ENCODE data around the gene DDX4. TPM values are rescaled to one million over a fixed set of nuclear protein-coding genes. Genes with fewer than 3 reads are reported as not detected.

Gene DDX4
- total RNA-seq, 4 donors from 2014 or later: 0.27 to 0.33 TPM; not detected in 2

DNA sequence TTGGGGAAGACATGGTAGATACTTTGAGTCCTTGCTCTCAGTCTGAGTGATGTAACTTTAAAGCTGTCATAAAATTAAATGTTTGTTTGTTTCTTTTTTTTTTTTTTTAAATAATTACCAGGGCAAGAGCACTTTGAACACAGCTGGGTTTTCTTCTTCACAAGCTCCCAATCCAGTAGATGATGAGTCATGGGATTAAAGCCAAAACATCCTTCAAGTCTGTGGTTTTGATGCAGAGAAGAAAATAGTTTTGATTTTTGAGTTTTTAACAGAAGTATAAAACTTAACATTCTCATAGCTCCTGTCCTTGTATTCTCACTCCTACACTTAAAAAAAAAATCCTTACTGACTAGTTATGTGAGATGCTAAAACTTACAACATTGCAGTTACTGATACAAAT, 78.5 kb downstream of the DDX4 start:
- Histone ChIP-seq H3K4me3 (replicated peaks in 1 of 3) (no peak overlapping the region), H3K36me3 (no peaks in the 10 kb centered on the region), H3K27me3 (no peaks in the 10 kb centered on the region), H3K27ac (no peak overlapping the region), H3K4me1 (no peaks in the 10 kb centered on the region), H3K9me3 (no peaks in the 10 kb centered on the region)
- TF ChIP-seq POLR2A (IDR thresholded peaks at IDR 0.05): no peak
- TF ChIP-seq, protein P1, sequence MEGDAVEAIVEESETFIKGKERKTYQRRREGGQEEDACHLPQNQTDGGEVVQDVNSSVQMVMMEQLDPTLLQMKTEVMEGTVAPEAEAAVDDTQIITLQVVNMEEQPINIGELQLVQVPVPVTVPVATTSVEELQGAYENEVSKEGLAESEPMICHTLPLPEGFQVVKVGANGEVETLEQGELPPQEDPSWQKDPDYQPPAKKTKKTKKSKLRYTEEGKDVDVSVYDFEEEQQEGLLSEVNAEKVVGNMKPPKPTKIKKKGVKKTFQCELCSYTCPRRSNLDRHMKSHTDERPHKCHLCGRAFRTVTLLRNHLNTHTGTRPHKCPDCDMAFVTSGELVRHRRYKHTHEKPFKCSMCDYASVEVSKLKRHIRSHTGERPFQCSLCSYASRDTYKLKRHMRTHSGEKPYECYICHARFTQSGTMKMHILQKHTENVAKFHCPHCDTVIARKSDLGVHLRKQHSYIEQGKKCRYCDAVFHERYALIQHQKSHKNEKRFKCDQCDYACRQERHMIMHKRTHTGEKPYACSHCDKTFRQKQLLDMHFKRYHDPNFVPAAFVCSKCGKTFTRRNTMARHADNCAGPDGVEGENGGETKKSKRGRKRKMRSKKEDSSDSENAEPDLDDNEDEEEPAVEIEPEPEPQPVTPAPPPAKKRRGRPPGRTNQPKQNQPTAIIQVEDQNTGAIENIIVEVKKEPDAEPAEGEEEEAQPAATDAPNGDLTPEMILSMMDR (IDR thresholded peaks at IDR 0.05): no peak
- DNase-seq: no peak
- intact Hi-C loops (cut with DNase I): no loop called here

DNA sequence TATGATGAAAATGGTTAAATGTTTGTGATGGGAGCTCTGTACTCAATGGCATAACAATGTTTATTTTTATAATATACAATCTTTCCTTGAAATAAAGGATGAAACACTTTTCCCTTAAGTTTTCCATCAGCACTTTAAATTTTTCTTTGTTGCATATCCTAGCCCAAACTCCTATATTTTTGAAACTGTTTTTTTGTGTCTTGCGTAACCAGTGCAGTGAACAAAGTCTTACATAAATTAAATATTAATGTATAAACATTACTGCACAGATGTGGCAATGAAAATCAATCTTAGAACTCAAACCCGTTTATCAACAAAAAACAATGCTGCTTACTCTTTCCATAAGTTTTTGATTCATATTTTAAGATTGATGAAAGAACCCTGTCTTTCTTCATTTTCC, 79.2 kb downstream of the DDX4 start:
- Histone ChIP-seq H3K4me3 (replicated peaks in 1 of 3) (no peak overlapping the region), H3K4me1 (peaks cover 5 to 6% of the 10 kb centered on the region in 2 donors), H3K27me3 (no peaks in the 10 kb centered on the region), H3K9me3 (no peaks in the 10 kb centered on the region), H3K27ac (no peak overlapping the region), H3K36me3 (no peaks in the 10 kb centered on the region)
- intact Hi-C loops (cut with DNase I): no loop called here
- TF ChIP-seq, protein P1 (IDR thresholded peaks at IDR 0.05): no peak
- no peak for TF ChIP-seq POLR2A (IDR thresholded peaks at IDR 0.05)
- DNase-seq: no peak
- WGBS, 2 donors: 91 to 93% methylated on average over 2 of the region's 2 CpGs

GRCh38 chr5:55820488-55820887, 82.6 kb downstream of the DDX4 start:
- TF ChIP-seq, protein P1 (IDR thresholded peaks at IDR 0.05): no peak
- TF ChIP-seq POLR2A (IDR thresholded peaks at IDR 0.05): no peak
- Histone ChIP-seq H3K36me3 (no peaks in the 10 kb centered on the region), H3K9me3 (no peaks in the 10 kb centered on the region), H3K4me1 (peaks cover 7 to 9% of the 10 kb centered on the region in 2 donors), H3K27me3 (no peaks in the 10 kb centered on the region), H3K27ac (no peak overlapping the region), H3K4me3 (replicated peaks in 1 of 3) (no peak overlapping the region)
- intact Hi-C loops (cut with DNase I): no loop called here
- 83 to 86% methylated on average over 6 of the region's 6 CpGs for WGBS, 2 donors
- no peak for DNase-seq

- intact Hi-C loops (cut with DNase I): no loop called here
- no peaks in the 10 kb centered on the region for H3K36me3 ChIP-seq
- DNase-seq: peak; percentile 18 to 22
- peak overlapping the region in 2 of 3 donors; percentile 18 to 38 for H3K4me3 ChIP-seq (replicated peaks in 1 of 3)
- 12 to 20% methylated on average over 21 to 30 of the region's 45 CpGs for WGBS, 2 donors
- no peak overlapping the region for H3K27ac ChIP-seq
- H3K9me3 ChIP-seq: no peaks in the 10 kb centered on the region
- no peak for TF ChIP-seq POLR2A (IDR thresholded peaks at IDR 0.05)
- TF ChIP-seq, protein P1 (IDR thresholded peaks at IDR 0.05): no peak
- H3K27me3 ChIP-seq: no peaks in the 10 kb centered on the region
- H3K4me1 ChIP-seq: peaks cover 7 to 9% of the 10 kb centered on the region in 2 donors
Measured at GRCh38 chr5:55821731-55822512, 84.1 kb downstream of the DDX4 start.

DNA sequence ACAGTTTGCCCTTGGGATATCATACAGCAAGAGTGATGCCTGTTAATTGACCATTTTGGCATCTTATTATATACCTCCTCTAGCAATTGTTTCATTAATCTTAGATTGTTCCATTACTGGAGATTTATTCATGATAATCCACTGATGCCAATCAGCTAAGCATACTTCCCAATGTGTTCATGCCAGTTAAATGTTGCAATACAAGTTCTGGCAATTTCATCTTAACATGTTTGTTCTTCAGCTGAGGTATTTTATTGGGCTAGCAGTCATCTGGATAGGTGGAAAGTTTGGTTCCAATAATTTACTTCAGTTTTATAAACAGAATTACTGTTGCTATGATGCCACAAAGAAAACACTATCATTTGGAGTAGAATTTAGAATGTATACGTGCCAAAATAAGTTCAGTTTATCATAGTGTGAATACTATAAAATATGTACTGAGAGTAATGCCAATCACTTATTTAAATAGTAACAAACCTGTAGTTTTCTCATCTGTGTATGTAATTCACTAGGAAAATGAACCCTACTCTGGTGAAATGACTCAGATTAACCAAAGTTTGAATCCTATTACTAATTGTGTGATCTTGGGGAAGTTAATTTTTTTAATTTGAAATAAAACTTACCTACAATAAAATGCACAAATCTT, 85.4 kb downstream of the DDX4 start:
- Histone ChIP-seq H3K27ac (no peak overlapping the region), H3K4me1 (peaks cover 7 to 9% of the 10 kb centered on the region in 2 donors), H3K36me3 (no peaks in the 10 kb centered on the region), H3K9me3 (no peaks in the 10 kb centered on the region), H3K27me3 (no peaks in the 10 kb centered on the region), H3K4me3 (replicated peaks in 1 of 3) (no peak overlapping the region)
- no peak for DNase-seq
- TF ChIP-seq, protein P1 (IDR thresholded peaks at IDR 0.05): no peak
- no peak for TF ChIP-seq POLR2A (IDR thresholded peaks at IDR 0.05)
- intact Hi-C loops (cut with DNase I): no loop called here
- 88% methylated on average over 1 of the region's 1 CpG for WGBS, 2 donors

Measured in thyroid gland (tissue), 4 donors.